Osteoblast (primary cell): Measurements from ENCODE around the gene PLA2R1. TPM values are rescaled to one million over a fixed set of nuclear protein-coding genes. Genes with fewer than 3 reads are reported as not detected.
"Not testable (repeated sequence)": the region's sequence is repeated elsewhere in the genome, so short reads cannot be mapped to it uniquely, and the experiment has no call there.

Experiments used
- DNase-seq: peaks from one replicate; pipeline ENCODE4 v3.0.0; 2011; ENCODE audit warnings: low spot score, mixed read lengths; ENCODE audit not compliant: insufficient read length; ENCODE audit errors: missing footprints
- H2AFZ ChIP-seq: 2 replicates; pipeline ENCODE4 v1.6.0; 2011; ENCODE audit warnings: mild to moderate bottlenecking, low read length
- H3K27ac ChIP-seq: 2 replicates; pipeline ENCODE4 v1.5.1; 2011; ENCODE audit warnings: mild to moderate bottlenecking, low read depth, low read length, moderate library complexity
- H3K27me3 ChIP-seq: 2 replicates; pipeline ENCODE4 v1.6.0; 2012; ENCODE audit warnings: mild to moderate bottlenecking, control low read depth, inconsistent platforms, low read length, moderate library complexity; ENCODE audit not compliant: insufficient read depth
- H3K36me3 ChIP-seq: 2 replicates; pipeline ENCODE4 v1.5.1; 2011; ENCODE audit warnings: mild to moderate bottlenecking, low read length, control low read depth, moderate library complexity; ENCODE audit not compliant: insufficient read depth
- H3K4me1 ChIP-seq: 2 replicates; pipeline ENCODE4 v1.5.1; 2011; ENCODE audit warnings: mild to moderate bottlenecking, low read length, control low read depth, moderate library complexity; ENCODE audit not compliant: insufficient read depth
- H3K4me2 ChIP-seq: 2 replicates; pipeline ENCODE4 v1.6.0; 2011; ENCODE audit warnings: mild to moderate bottlenecking, low read length; ENCODE audit not compliant: insufficient read depth
- H3K4me3 ChIP-seq: fragments of 200-600 bp; sonication (generic); 3 replicates; pipeline ENCODE4 v1.5.1; 2012; ENCODE audit warnings: mild to moderate bottlenecking, low read length, inconsistent platforms; ENCODE audit not compliant: insufficient read depth
- H3K79me2 ChIP-seq: 2 replicates; pipeline ENCODE4 v1.6.0; 2012; ENCODE audit warnings: mild to moderate bottlenecking, low read length, control low read depth, inconsistent platforms; ENCODE audit not compliant: insufficient read depth
- H3K9me3 ChIP-seq: 2 replicates; pipeline ENCODE4 v1.5.1; 2011; ENCODE audit warnings: low read depth, low read length, control low read depth
- H4K20me1 ChIP-seq: 2 replicates; pipeline ENCODE4 v1.6.0; 2012; ENCODE audit warnings: mild to moderate bottlenecking, low read length, control low read depth; ENCODE audit not compliant: insufficient read depth
- total RNA-seq: library from RNA; depleted of rRNA; stranded (reverse); fragments of >200 nt; gene quantifications from 2 replicates; pipeline ENCODE4 v1.2.3, GENCODE V29; 2012
- TF ChIP-seq, protein P1 (sequence below): IDR thresholded peaks from 2 replicates; pipeline ENCODE4 v1.5.1; 2011; ENCODE audit warnings: mild to moderate bottlenecking, low read depth, low read length, moderate library complexity; ENCODE audit errors: extremely low read depth

Gene PLA2R1
- total RNA-seq, 1 donor = 19.9 TPM

DNA sequence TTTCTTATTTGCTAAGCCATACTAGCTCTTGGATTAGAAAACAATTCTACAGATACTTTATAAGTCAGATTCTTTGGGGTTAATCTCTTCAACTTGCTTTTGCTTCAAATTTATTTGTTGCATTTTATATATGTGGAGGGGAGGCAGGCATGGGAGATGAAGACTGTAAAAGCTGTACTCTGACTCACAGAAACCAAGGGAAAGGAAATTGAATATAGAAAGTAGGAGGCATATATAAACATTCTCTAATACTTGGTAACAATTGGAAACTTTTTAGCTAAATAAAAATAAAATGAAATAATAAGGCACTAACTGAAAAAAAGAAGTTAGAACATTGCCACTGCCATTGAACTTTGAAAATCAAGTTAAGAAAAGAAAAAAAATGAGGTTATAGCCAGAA lies 21.3 kb downstream of the PLA2R1 start:
- Histone ChIP-seq H3K27ac (no peak overlapping the region), H3K79me2 (no peaks in the 10 kb centered on the region), H3K4me3 (no peak overlapping the region), H3K36me3 (no peaks in the 10 kb centered on the region), H3K9me3 (no peaks in the 10 kb centered on the region), H3K4me1 (peaks cover 20% of the 10 kb centered on the region), H2AFZ (no peak overlapping the region), H3K4me2 (no peak overlapping the region), H4K20me1 (no peaks in the 10 kb centered on the region), H3K27me3 (no peaks in the 10 kb centered on the region)
- TF ChIP-seq, protein P1, sequence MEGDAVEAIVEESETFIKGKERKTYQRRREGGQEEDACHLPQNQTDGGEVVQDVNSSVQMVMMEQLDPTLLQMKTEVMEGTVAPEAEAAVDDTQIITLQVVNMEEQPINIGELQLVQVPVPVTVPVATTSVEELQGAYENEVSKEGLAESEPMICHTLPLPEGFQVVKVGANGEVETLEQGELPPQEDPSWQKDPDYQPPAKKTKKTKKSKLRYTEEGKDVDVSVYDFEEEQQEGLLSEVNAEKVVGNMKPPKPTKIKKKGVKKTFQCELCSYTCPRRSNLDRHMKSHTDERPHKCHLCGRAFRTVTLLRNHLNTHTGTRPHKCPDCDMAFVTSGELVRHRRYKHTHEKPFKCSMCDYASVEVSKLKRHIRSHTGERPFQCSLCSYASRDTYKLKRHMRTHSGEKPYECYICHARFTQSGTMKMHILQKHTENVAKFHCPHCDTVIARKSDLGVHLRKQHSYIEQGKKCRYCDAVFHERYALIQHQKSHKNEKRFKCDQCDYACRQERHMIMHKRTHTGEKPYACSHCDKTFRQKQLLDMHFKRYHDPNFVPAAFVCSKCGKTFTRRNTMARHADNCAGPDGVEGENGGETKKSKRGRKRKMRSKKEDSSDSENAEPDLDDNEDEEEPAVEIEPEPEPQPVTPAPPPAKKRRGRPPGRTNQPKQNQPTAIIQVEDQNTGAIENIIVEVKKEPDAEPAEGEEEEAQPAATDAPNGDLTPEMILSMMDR = no peak
- DNase-seq = no peak

DNA sequence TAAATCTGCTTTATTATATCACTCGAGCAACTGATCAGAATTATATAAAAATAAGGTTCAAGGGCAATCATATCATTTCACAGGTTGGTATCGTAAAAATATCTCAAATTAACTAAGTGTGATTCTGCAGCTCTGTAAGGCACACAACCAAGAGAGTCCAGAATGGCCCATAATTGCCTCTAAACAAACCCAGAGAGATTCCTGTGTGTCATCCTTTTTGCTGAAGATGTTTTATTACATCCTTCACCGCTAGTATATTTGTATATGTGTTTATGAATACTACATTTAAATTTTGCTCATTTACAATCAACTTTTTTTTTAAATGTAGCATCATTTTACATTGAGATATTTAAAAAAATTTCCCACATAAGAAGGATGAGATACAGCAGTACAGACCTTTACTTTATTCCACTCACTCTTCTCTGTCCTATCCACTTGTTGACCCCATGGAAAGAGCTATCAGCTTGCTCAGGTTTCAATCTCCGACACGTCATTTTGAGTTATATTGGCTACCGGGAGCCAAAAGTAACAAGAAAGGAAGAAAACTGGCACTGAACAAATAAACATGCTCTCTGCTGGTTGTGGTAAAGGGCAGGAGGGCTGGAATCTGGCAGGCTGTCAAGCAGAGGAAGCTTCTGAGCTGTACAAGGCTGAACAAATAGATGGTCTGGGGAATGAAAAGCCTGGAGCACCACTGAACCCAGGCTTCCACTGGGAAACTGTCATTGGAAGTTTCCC lies 23.1 kb downstream of the PLA2R1 start:
- DNase-seq = peak; percentile 73

DNA sequence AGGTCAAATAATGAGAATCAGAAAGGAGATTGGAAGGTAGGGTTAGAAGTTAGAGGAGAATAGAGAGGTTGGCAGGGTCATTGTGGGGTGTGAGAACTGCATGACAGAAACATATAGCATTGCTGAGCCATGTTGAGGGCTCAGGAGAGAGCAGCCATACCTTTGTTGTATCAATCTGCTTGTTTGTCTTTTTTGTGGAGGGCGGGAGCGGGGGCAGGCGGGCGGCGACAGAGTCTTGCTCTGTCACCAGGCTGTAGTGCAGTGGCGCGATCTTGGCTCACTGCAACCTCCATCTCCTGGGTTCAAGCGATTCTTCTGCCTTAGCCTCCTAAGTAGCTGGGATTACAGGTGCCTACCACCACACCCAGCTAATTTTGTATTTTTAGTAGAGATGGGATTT lies 23.8 kb downstream of the PLA2R1 start:
- H3K9me3 ChIP-seq, H3K27ac ChIP-seq, H2AFZ ChIP-seq, H3K36me3 ChIP-seq, H3K27me3 ChIP-seq, H3K4me3 ChIP-seq, H4K20me1 ChIP-seq, H3K4me2 ChIP-seq, H3K79me2 ChIP-seq, DNase-seq: not testable (repeated sequence)
- H3K4me1 ChIP-seq = peaks cover 30% of the 10 kb centered on the region

More for the DNA sequence above, 23.1 kb downstream of the PLA2R1 start:
- Histone ChIP-seq H3K27ac (no peak overlapping the region), H3K36me3 (no peaks in the 10 kb centered on the region), H3K4me3 (no peak overlapping the region), H3K4me1 (peaks cover 24% of the 10 kb centered on the region), H4K20me1 (no peaks in the 10 kb centered on the region), H2AFZ (no peak overlapping the region), H3K79me2 (no peaks in the 10 kb centered on the region), H3K4me2 (peak overlapping the region; percentile 20), H3K27me3 (no peaks in the 10 kb centered on the region), H3K9me3 (no peaks in the 10 kb centered on the region)
- TF ChIP-seq, protein P1 = no peak

DNA sequence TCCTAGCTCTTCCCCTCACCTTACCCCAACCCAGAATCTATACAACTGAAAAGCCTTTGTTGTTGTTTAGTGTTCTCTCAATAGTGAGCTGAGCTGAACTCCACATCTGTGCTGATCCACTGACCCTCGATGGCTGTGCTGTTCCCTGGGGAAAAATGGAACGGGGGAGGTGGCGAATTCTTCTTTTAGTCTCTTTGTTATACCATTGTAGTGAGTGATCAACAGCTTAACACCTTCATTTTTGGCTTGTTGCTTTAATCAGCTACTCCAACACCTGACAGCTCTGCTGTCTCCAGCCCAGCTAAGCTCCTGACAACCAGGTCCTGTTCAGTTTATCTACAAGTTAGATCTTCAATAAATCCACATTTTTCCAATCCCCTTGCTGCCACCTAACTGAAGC lies 25.7 kb downstream of the PLA2R1 start:
- no peak for DNase-seq
- Histone ChIP-seq H3K4me2 (no peak overlapping the region), H3K27me3 (no peaks in the 10 kb centered on the region), H3K9me3 (no peaks in the 10 kb centered on the region), H3K4me3 (no peak overlapping the region), H4K20me1 (no peaks in the 10 kb centered on the region), H3K36me3 (no peaks in the 10 kb centered on the region), H3K27ac (no peak overlapping the region), H2AFZ (no peak overlapping the region), H3K4me1 (peaks cover 32% of the 10 kb centered on the region), H3K79me2 (no peaks in the 10 kb centered on the region)
- TF ChIP-seq, protein P1 = no peak
